HepG2 (cell line): ENCODE data around the gene PNLIPRP2. TPM values are rescaled to one million over a fixed set of nuclear protein-coding genes. Genes with fewer than 3 reads are reported as not detected.

Experiments
- ATAC-seq: fragments of 200-7000 bp; cut with Tn5 transposase; 3 replicates; pipeline ENCODE4 v1.9.1; 2020; ENCODE audit warnings: mild to moderate bottlenecking, moderate library complexity
- BruUV-seq: library from RNA; stranded (reverse); fragments of 400-500 nt; replicated peaks from 2 replicates; lab custom pipeline; 2021; lab: Mats Ljungman, UMichigan
- CTCF ChIA-PET: fragments of 300-600 bp; formaldehyde crosslinking; extraction: SDS; loops from one replicate; lab custom pipeline; 2021; ENCODE audit warnings: low total read pairs, inconsistent platforms, low intra/inter-chr PET ratio; lab: Yijun Ruan, JAX
- POLR2A ChIA-PET: fragments of 350-600 bp; sonication (Branson Sonifier 250); formaldehyde crosslinking; loops from one replicate; lab custom pipeline; 2020; ENCODE audit warnings: antibody characterized with exemption, inconsistent platforms; lab: Yijun Ruan, JAX
- DNase-seq: peaks from one replicate; pipeline ENCODE4 v3.0.0-alpha.2; 2015; ENCODE audit warnings: low spot score
- FAIRE-seq: peaks from 3 replicates; lab custom pipeline; 2011; peaks lifted over from hg19 to GRCh38; lab: Jason Lieb, UNC
- H2AFZ ChIP-seq: one replicate; pipeline ENCODE4 v1.6.1; 2011; ENCODE audit warnings: low read length, inconsistent platforms
- H3K27ac ChIP-seq: fragments of 300-600 bp; 3 replicates; pipeline ENCODE4 v1.8.0; 2011; ENCODE audit warnings: mixed run types, mild to moderate bottlenecking, mixed read lengths, low read length, inconsistent platforms; ENCODE audit not compliant: insufficient read depth; ENCODE audit errors: extremely low read length
- H3K27me3 ChIP-seq, 2 experiments: fragments of 200-600 bp in 1 of 2; 2 replicates in 1 of 2; 3 replicates in 1 of 2; pipeline versions ENCODE4 v1.6.0 to v1.8.0; 2011; ENCODE audit warnings: low read length in 2 of 2, mild to moderate bottlenecking in 2 of 2, moderate library complexity in 2 of 2, inconsistent platforms in 1 of 2; ENCODE audit not compliant: insufficient read depth in 2 of 2, control insufficient read depth in 1 of 2
- H3K36me3 ChIP-seq, 2 experiments: fragments of 200-600 bp in 1 of 2; replicated peaks in 1 of 2; 2 replicates in 1 of 2; 3 replicates in 1 of 2; pipeline versions ENCODE4 v1.5.1 to v1.8.0; 2011; ENCODE audit warnings: low read length in 2 of 2, inconsistent platforms in 1 of 2; ENCODE audit not compliant: insufficient read depth in 2 of 2, control insufficient read depth in 1 of 2
- H3K4me1 ChIP-seq: 2 replicates; pipeline ENCODE4 v1.5.1; 2012; ENCODE audit warnings: low read length, inconsistent platforms; ENCODE audit not compliant: insufficient read depth
- H3K4me2 ChIP-seq: 2 replicates; pipeline ENCODE4 v1.6.0; 2011; ENCODE audit warnings: low read depth, low read length, inconsistent platforms
- H3K4me3 ChIP-seq, 3 experiments: fragments of 200-600 bp in 1 of 3; sonication (generic), shearing (Covaris generic) in 1 of 3; replicated peaks in 1 of 3; 2 replicates each; pipeline ENCODE4 v1.5.1; 2011 to 2016; ENCODE audit warnings: low read length in 3 of 3, inconsistent platforms in 2 of 3, low read depth in 2 of 3, mild to moderate bottlenecking in 2 of 3, control low read depth in 1 of 3, mixed read lengths in 1 of 3; ENCODE audit not compliant: insufficient read depth in 1 of 3
- H3K79me2 ChIP-seq: one replicate; pipeline ENCODE4 v1.6.1; 2011; ENCODE audit warnings: low read length, inconsistent platforms; ENCODE audit not compliant: insufficient read depth
- H3K9ac ChIP-seq: 2 replicates; pipeline ENCODE4 v1.6.0; 2011; ENCODE audit warnings: mild to moderate bottlenecking, low read depth, low read length, inconsistent platforms; ENCODE audit not compliant: insufficient read depth
- H3K9me3 ChIP-seq: 2 replicates; pipeline ENCODE4 v1.5.1; 2012; ENCODE audit warnings: mild to moderate bottlenecking, low read length
- H4K20me1 ChIP-seq: 2 replicates; pipeline ENCODE4 v1.6.0; 2011; ENCODE audit warnings: inconsistent platforms, mild to moderate bottlenecking, low read length, moderate library complexity; ENCODE audit not compliant: insufficient read depth
- HIVEP1 ChIP-seq: sonication (generic); formaldehyde crosslinking; IDR thresholded peaks from 2 replicates; pipeline ENCODE4 v1.4.0; 2020; ENCODE audit warnings: mild to moderate bottlenecking, missing genetic modification reagents
- MAFK ChIP-seq, 2 experiments: IDR thresholded peaks in 1 of 2; conservative IDR thresholded peaks in 1 of 2; 2 replicates each; pipeline ENCODE4 v1.6.1; 2011; ENCODE audit warnings: improper control_type of control experiment in 2 of 2, low read length in 2 of 2
- NFE2L2 ChIP-seq: fragments of 150-350 bp; IDR thresholded peaks from 2 replicates; pipeline ENCODE4 v1.6.1; 2014; ENCODE audit warnings: low read length
- ZNF569 ChIP-seq: sonication (generic); formaldehyde crosslinking; IDR thresholded peaks from 2 replicates; pipeline ENCODE4 v1.5.0; 2020; ENCODE audit warnings: mild to moderate bottlenecking, missing genetic modification reagents, moderate library complexity, borderline replicate concordance
- WGBS: methylation state at CpG from one replicate; pipeline ENCODE4 v1.1.6; 2017; ENCODE audit warnings: low lambda C conversion rate; 5-methylcytosine and 5-hydroxymethylcytosine counted together
- in situ Hi-C: cut with HindIII; loops from 2 replicates; pipeline ENCODE4 v1.10.0; 2017; ENCODE audit warnings: low pct_unique_long_range_greater_than_20kb; ENCODE audit not compliant: extremely low pct_ligation_motif_present
- intact Hi-C: fragments of 100-400 bp; cut with micrococcal nuclease; formaldehyde crosslinking; loops from one replicate; pipeline ENCODE4 v1.10.0; 2022; ENCODE audit not compliant: unreplicated experiment
- polyA plus RNA-seq, 8 experiments: library from polyadenylated mRNA; depleted of rRNA in 3 of 8; stranded (reverse) in 7 of 8; unstranded in 1 of 8; fragments of >200 nt; fragmentation: Illumina TruSeq in 4 of 8; extraction: Trizol in 4 of 8; gene quantifications; 2 replicates each; pipeline versions ENCODE4 v1.2.1 to v1.2.3, GENCODE V29; 2011 to 2016; ENCODE audit warnings: low read depth in 4 of 8, missing spikeins in 1 of 8, mixed read lengths in 1 of 8; ENCODE audit not compliant: insufficient read depth in 1 of 8
- total RNA-seq, 5 experiments: library from RNA; depleted of rRNA; stranded (reverse); fragments of >200 nt; fragmentation: Illumina TruSeq; extraction: Trizol; gene quantifications; 2 replicates each; pipeline ENCODE4 v1.2.3, GENCODE V29; 2016; ENCODE audit warnings: low read depth in 1 of 5

PNLIPRP2 gene
- total and polyA plus RNA-seq, 2 of the 13 experiments (the other 11 are each of a cell fraction or from before 2014, with no cell fraction given), result 0.21 to 0.97 TPM

DNA sequence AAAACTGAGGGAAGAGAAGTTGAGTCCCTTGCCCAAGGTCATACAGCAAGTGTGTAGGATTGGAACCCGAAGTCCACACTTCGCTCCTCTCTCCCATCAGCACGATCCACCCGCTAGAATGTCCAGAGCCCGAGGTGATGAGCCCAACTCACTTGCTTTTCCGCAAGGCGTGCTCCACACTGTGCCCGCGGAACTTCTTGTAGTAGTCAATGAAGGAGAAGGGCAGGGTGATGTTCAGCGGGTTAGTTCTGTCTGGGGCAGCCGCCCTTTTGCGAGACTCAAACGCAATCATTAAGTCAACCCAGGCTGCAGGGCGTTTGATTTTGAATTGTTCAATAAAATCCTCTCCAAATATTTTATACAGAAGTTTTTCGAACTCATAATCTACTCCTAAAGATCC lies 58.6 kb downstream of the PNLIPRP2 start:
- FAIRE-seq, result no peak
- POLR2A ChIA-PET, result no interaction called here
- CTCF ChIA-PET, result no interaction called here
- DNase-seq, result no peak
- no peaks in the 10 kb centered on the region for H3K79me2 ChIP-seq
- no peaks in the 10 kb centered on the region for H3K9me3 ChIP-seq
- H2AFZ ChIP-seq, result no peak overlapping the region
- TF ChIP-seq HIVEP1 (CRISPR knock-in tag), result no peak
- TF ChIP-seq, all 625 proteins: peak for 0
- H3K27me3 ChIP-seq, result no peaks in the 10 kb centered on the region
- BruUV-seq, result no TSS peak
- peaks cover 0 to 21% of the 10 kb centered on the region in 2 experiments; a peak in 3 of 5 replicates for H3K36me3 ChIP-seq
- 93% methylated on average over 15 of the region's 15 CpGs for WGBS
- intact Hi-C loops (no loop called here), in situ Hi-C loops (loop anchor here (10.0 kb wide), 1 partner anchor 495 kb away; no protein-coding TSS in a partner anchor)
- no peak for ATAC-seq
- no peak overlapping the region for H3K4me2 ChIP-seq
- no peak overlapping the region for H3K9ac ChIP-seq
- peaks cover 24% of the 10 kb centered on the region for H3K4me1 ChIP-seq
- no peaks in the 10 kb centered on the region for H4K20me1 ChIP-seq
- no peak overlapping the region for H3K4me3 ChIP-seq
- H3K27ac ChIP-seq, result no peak overlapping the region

DNA sequence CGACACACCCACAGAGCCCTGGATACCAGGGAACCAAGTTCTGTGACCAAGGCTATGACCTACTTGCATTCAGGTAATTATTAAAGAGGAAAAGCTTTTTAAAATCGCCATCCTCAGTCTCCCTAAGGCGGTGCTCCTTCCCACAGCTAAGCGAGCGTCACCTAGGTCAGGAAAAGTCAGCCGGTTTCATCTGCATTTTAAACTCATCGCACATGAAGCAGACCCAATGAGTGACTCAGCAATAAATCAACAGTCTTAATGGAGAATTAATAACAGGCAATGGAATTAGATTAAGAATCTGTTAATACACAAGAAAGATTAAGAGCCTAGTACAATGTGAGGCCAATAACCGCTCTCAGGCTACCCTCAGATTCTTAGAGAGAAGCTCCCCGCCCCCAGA lies 62.4 kb downstream of the PNLIPRP2 start:
- H3K4me2 ChIP-seq, result no peak overlapping the region
- 0 out of 2 replicates have a peak, but pooled peaks cover 6% of the 10 kb centered on the region for H3K4me1 ChIP-seq
- intact Hi-C loops (loop anchor here (5.0 kb wide), 1 partner anchor 494 kb away; no protein-coding TSS in a partner anchor), in situ Hi-C loops (no loop called here)
- H4K20me1 ChIP-seq, result no peaks in the 10 kb centered on the region
- ChIA-PET CTCF (interaction anchor here (1.3 to 2.7 kb wide), 2 partner anchors 83 to 105 kb away, joined by 5 to 33 read pairs; no protein-coding TSS in a partner anchor), POLR2A (no interaction called here)
- H3K9me3 ChIP-seq, result no peaks in the 10 kb centered on the region
- H3K27ac ChIP-seq, result no peak overlapping the region
- no peaks in the 10 kb centered on the region for H3K27me3 ChIP-seq
- TF ChIP-seq ZNF569 (no peak), MAFK (conservative IDR thresholded peaks at IDR 0.05 in 1 of 2, IDR thresholded peaks at IDR 0.05 in 1 of 2; ENCODE audit: low read length in 2 of 2) (peak; percentile 41 to 48), NFE2L2 (peak; percentile 83)
- ATAC-seq (no peak), FAIRE-seq (no peak), DNase-seq (no peak)
- peaks cover 0 to 12% of the 10 kb centered on the region in 2 experiments; a peak in 2 of 5 replicates for H3K36me3 ChIP-seq
- 92% methylated on average over 9 of the region's 9 CpGs for WGBS
- no peak overlapping the region for H3K9ac ChIP-seq
- H3K4me3 ChIP-seq, result no peak overlapping the region
- H2AFZ ChIP-seq, result no peak overlapping the region
- H3K79me2 ChIP-seq, result no peaks in the 10 kb centered on the region
- no TSS peak for BruUV-seq
